Loucy (cell line): ENCODE results near the gene PDE2A.

ENCODE experiments used
- H2AFZ ChIP-seq: fragments of 200-600 bp; sonication (generic); 2 replicates; pipeline ENCODE4 v1.6.0; 2016; ENCODE audit warnings: antibody characterized with exemption, mild to moderate bottlenecking, low read length, moderate library complexity
- H3F3A ChIP-seq: fragments of 200-600 bp; 2 replicates; pipeline ENCODE4 v1.6.0; 2016; ENCODE audit warnings: antibody characterized with exemption, low read depth, mild to moderate bottlenecking
- H3K27me3 ChIP-seq: fragments of 200-600 bp; sonication (generic); 2 replicates; pipeline ENCODE4 v1.6.1; 2014; ENCODE audit warnings: low read length, mild to moderate bottlenecking; ENCODE audit not compliant: insufficient read depth, poor library complexity, severe bottlenecking
- H3K36me3 ChIP-seq: fragments of 200-600 bp; sonication (generic); 2 replicates; pipeline ENCODE4 v1.6.1; 2016; ENCODE audit warnings: low read length; ENCODE audit not compliant: insufficient read depth
- H3K4me1 ChIP-seq: fragments of 200-600 bp; sonication (generic); 2 replicates; pipeline ENCODE4 v1.5.1; 2014; ENCODE audit warnings: low read length, mild to moderate bottlenecking; ENCODE audit not compliant: insufficient read depth, poor library complexity, severe bottlenecking
- H3K4me2 ChIP-seq: fragments of 200-600 bp; sonication (generic); 2 replicates; pipeline ENCODE4 v1.6.0; 2014; ENCODE audit warnings: antibody characterized with exemption, low read length, low read depth, mild to moderate bottlenecking; ENCODE audit not compliant: poor library complexity, severe bottlenecking
- H3K4me3 ChIP-seq: fragments of 200-600 bp; sonication (generic); 2 replicates; pipeline ENCODE4 v1.5.1; 2014; ENCODE audit warnings: low read length, mild to moderate bottlenecking, mixed read lengths; ENCODE audit not compliant: poor library complexity, severe bottlenecking
- H3K79me2 ChIP-seq: fragments of 200-600 bp; sonication (generic); 2 replicates; pipeline ENCODE4 v1.6.1; 2014; ENCODE audit warnings: low read length; ENCODE audit not compliant: insufficient read depth
- H3K9ac ChIP-seq: fragments of 200-600 bp; sonication (generic); 2 replicates; pipeline ENCODE4 v1.6.0; 2014; ENCODE audit warnings: mild to moderate bottlenecking, low read depth, low read length, moderate library complexity; ENCODE audit not compliant: poor library complexity, severe bottlenecking
- H3K9me2 ChIP-seq: fragments of 200-600 bp; sonication (generic); replicated peaks from 2 replicates; pipeline ENCODE4 v1.6.1; 2016; ENCODE audit warnings: low read depth, low read length, mixed read lengths
- H3K9me3 ChIP-seq: fragments of 200-600 bp; sonication (generic); 2 replicates; pipeline ENCODE4 v1.6.1; 2014; ENCODE audit warnings: mild to moderate bottlenecking, antibody characterized with exemption, low read length, low read depth; ENCODE audit not compliant: insufficient read depth
- H4K20me1 ChIP-seq: fragments of 200-600 bp; sonication (generic); 2 replicates; pipeline ENCODE4 v1.6.0; 2014; ENCODE audit warnings: antibody characterized with exemption, low read length, mild to moderate bottlenecking; ENCODE audit not compliant: insufficient read depth, poor library complexity, severe bottlenecking
- EZH2phosphoT487 ChIP-seq: fragments of 200-600 bp; IDR thresholded peaks from 2 replicates; pipeline ENCODE4 v1.6.1; 2018; ENCODE audit warnings: antibody characterized with exemption, mild to moderate bottlenecking, moderate library complexity, borderline replicate concordance
- TF ChIP-seq, protein P1 (sequence below): fragments of 200-600 bp; sonication (generic); conservative IDR thresholded peaks from 2 replicates; pipeline ENCODE4 v1.5.1; 2014; ENCODE audit warnings: mild to moderate bottlenecking, antibody characterized with exemption, low read length

The PDE2A gene

GRCh38 chr11:72696866-72697700 lies 22.9 kb upstream of the PDE2A start:
- Histone ChIP-seq H3K9me3 (no peaks in the 10 kb centered on the region), H4K20me1 (no peaks in the 10 kb centered on the region), H2AFZ (no peak overlapping the region), H3K4me3 (no peak overlapping the region), H3K9ac (no peak overlapping the region), H3F3A (no peaks in the 10 kb centered on the region), H3K36me3 (peaks cover 85% of the 10 kb centered on the region; the same call in 1 of the 2 replicates), H3K79me2 (no peaks in the 10 kb centered on the region), H3K4me1 (no peaks in the 10 kb centered on the region), H3K27me3 (no peaks in the 10 kb centered on the region), H3K9me2 (no peaks in the 10 kb centered on the region), H3K4me2 (no peak overlapping the region)
- no peak for TF ChIP-seq EZH2phosphoT487
- TF ChIP-seq, protein P1, sequence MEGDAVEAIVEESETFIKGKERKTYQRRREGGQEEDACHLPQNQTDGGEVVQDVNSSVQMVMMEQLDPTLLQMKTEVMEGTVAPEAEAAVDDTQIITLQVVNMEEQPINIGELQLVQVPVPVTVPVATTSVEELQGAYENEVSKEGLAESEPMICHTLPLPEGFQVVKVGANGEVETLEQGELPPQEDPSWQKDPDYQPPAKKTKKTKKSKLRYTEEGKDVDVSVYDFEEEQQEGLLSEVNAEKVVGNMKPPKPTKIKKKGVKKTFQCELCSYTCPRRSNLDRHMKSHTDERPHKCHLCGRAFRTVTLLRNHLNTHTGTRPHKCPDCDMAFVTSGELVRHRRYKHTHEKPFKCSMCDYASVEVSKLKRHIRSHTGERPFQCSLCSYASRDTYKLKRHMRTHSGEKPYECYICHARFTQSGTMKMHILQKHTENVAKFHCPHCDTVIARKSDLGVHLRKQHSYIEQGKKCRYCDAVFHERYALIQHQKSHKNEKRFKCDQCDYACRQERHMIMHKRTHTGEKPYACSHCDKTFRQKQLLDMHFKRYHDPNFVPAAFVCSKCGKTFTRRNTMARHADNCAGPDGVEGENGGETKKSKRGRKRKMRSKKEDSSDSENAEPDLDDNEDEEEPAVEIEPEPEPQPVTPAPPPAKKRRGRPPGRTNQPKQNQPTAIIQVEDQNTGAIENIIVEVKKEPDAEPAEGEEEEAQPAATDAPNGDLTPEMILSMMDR, result no peak

- H3K9me3 ChIP-seq, result no peaks in the 10 kb centered on the region
- H3K4me2 ChIP-seq, result no peak overlapping the region
- peaks cover 73% of the 10 kb centered on the region; the same call in 1 of the 2 replicates for H3K36me3 ChIP-seq
- no peaks in the 10 kb centered on the region for H3K4me1 ChIP-seq
- H3K79me2 ChIP-seq, result no peaks in the 10 kb centered on the region
- no peak overlapping the region for H3K9ac ChIP-seq
- no peaks in the 10 kb centered on the region for H3K9me2 ChIP-seq
- H2AFZ ChIP-seq, result no peak overlapping the region
- no peaks in the 10 kb centered on the region for H4K20me1 ChIP-seq
- no peaks in the 10 kb centered on the region for H3K27me3 ChIP-seq
- no peak overlapping the region for H3K4me3 ChIP-seq
- no peaks in the 10 kb centered on the region for H3F3A ChIP-seq
- TF ChIP-seq EZH2phosphoT487, result no peak
- TF ChIP-seq, protein P1, result no peak
Observed at GRCh38 chr11:72695354-72695753, 21.1 kb upstream of the PDE2A start.

GRCh38 chr11:72693271-72693968 lies 19.2 kb upstream of the PDE2A start:
- Histone ChIP-seq H4K20me1 (no peaks in the 10 kb centered on the region), H3K79me2 (no peaks in the 10 kb centered on the region), H3K9ac (no peak overlapping the region), H3K9me2 (no peaks in the 10 kb centered on the region), H3K4me1 (no peaks in the 10 kb centered on the region), H3K27me3 (no peaks in the 10 kb centered on the region), H2AFZ (no peak overlapping the region), H3K36me3 (peaks cover 59% of the 10 kb centered on the region; the same call in 1 of the 2 replicates), H3K4me3 (no peak overlapping the region), H3K9me3 (no peaks in the 10 kb centered on the region), H3K4me2 (no peak overlapping the region), H3F3A (no peaks in the 10 kb centered on the region)
- no peak for TF ChIP-seq EZH2phosphoT487
- TF ChIP-seq, protein P1, result peak; percentile 32
